HEK293 (cell line): ENCODE results near the gene PPP1CA.

Source experiments
- EGR2 ChIP-seq: fragments of 450-650 bp; formaldehyde crosslinking; IDR thresholded peaks from 2 replicates; pipeline ENCODE4 v1.5.1; 2016; ENCODE audit warnings: low read depth, missing biosample characterization, missing genetic modification characterization
- GFI1B ChIP-seq: fragments of 450-650 bp; formaldehyde crosslinking; IDR thresholded peaks from 2 replicates; pipeline ENCODE4 v1.5.1; 2016; ENCODE audit warnings: missing biosample characterization, missing genetic modification characterization
- GLIS1 ChIP-seq: fragments of 450-650 bp; formaldehyde crosslinking; IDR thresholded peaks from 2 replicates; pipeline ENCODE4 v1.5.1; 2016; ENCODE audit warnings: missing biosample characterization, missing genetic modification characterization
- SETDB1 ChIP-seq: IDR thresholded peaks from one replicate; pipeline ENCODE4 v1.6.1; 2017; ENCODE audit warnings: mild to moderate bottlenecking, low read length, moderate library complexity, mixed read lengths; ENCODE audit not compliant: insufficient read length
- SP3 ChIP-seq: fragments of 450-650 bp; formaldehyde crosslinking; IDR thresholded peaks from 2 replicates; pipeline ENCODE4 v1.5.1; 2016; ENCODE audit warnings: missing biosample characterization, missing genetic modification characterization
- WT1 ChIP-seq: fragments of 450-650 bp; formaldehyde crosslinking; IDR thresholded peaks from 2 replicates; pipeline ENCODE4 v1.5.1; 2016; ENCODE audit warnings: missing biosample characterization, missing genetic modification characterization
- ZBTB48 ChIP-seq: fragments of 450-650 bp; formaldehyde crosslinking; IDR thresholded peaks from 2 replicates; pipeline ENCODE4 v1.5.1; 2016; ENCODE audit warnings: missing biosample characterization, missing genetic modification characterization
- ZBTB8A ChIP-seq: fragments of 450-650 bp; formaldehyde crosslinking; IDR thresholded peaks from 2 replicates; pipeline ENCODE4 v1.5.1; 2016; ENCODE audit warnings: missing biosample characterization, missing genetic modification characterization
- ZNF114 ChIP-seq: fragments of 450-650 bp; formaldehyde crosslinking; IDR thresholded peaks from 2 replicates; pipeline ENCODE4 v1.5.0; 2017; ENCODE audit warnings: missing biosample characterization, missing genetic modification characterization
- ZNF121 ChIP-seq: fragments of 450-650 bp; formaldehyde crosslinking; IDR thresholded peaks from 2 replicates; pipeline ENCODE4 v1.5.1; 2016; ENCODE audit warnings: missing biosample characterization, missing genetic modification characterization
- ZNF202 ChIP-seq: fragments of 450-650 bp; formaldehyde crosslinking; IDR thresholded peaks from 2 replicates; pipeline ENCODE4 v1.5.1; 2016; ENCODE audit warnings: missing biosample characterization, missing genetic modification characterization, borderline replicate concordance
- ZNF23 ChIP-seq: fragments of 450-650 bp; formaldehyde crosslinking; IDR thresholded peaks from 2 replicates; pipeline ENCODE4 v1.5.1; 2016; ENCODE audit warnings: missing biosample characterization, missing genetic modification characterization, borderline replicate concordance
- ZNF423 ChIP-seq: fragments of 450-650 bp; formaldehyde crosslinking; IDR thresholded peaks from 2 replicates; pipeline ENCODE4 v1.5.1; 2016; ENCODE audit warnings: missing biosample characterization, missing genetic modification characterization
- ZNF521 ChIP-seq: fragments of 450-650 bp; formaldehyde crosslinking; IDR thresholded peaks from 2 replicates; pipeline ENCODE4 v1.5.1; 2017; ENCODE audit warnings: missing biosample characterization, mild to moderate bottlenecking, missing genetic modification characterization
- ZNF558 ChIP-seq: fragments of 450-650 bp; formaldehyde crosslinking; IDR thresholded peaks from 2 replicates; pipeline ENCODE4 v1.5.1; 2016; ENCODE audit warnings: missing biosample characterization, missing genetic modification characterization
- ZNF621 ChIP-seq: fragments of 450-650 bp; formaldehyde crosslinking; IDR thresholded peaks from 2 replicates; pipeline ENCODE4 v1.5.1; 2017; ENCODE audit warnings: missing biosample characterization, missing genetic modification characterization
- ZNF624 ChIP-seq: fragments of 450-650 bp; formaldehyde crosslinking; IDR thresholded peaks from 2 replicates; pipeline ENCODE4 v1.5.1; 2017; ENCODE audit warnings: missing biosample characterization, missing genetic modification characterization
- ZNF629 ChIP-seq: fragments of 450-650 bp; formaldehyde crosslinking; IDR thresholded peaks from 2 replicates; pipeline ENCODE4 v1.5.1; 2017; ENCODE audit warnings: missing biosample characterization, missing genetic modification characterization
- ZNF76 ChIP-seq: fragments of 450-650 bp; formaldehyde crosslinking; IDR thresholded peaks from 2 replicates; pipeline ENCODE4; 2016; ENCODE audit warnings: low read depth, missing biosample characterization, missing genetic modification characterization, borderline replicate concordance
- ZNF777 ChIP-seq: fragments of 450-650 bp; formaldehyde crosslinking; IDR thresholded peaks from 2 replicates; pipeline ENCODE4 v1.5.1; 2017; ENCODE audit warnings: missing biosample characterization, missing genetic modification characterization, borderline replicate concordance
- ZNF830 ChIP-seq: fragments of 450-650 bp; IDR thresholded peaks from 2 replicates; pipeline ENCODE4 v1.5.0; 2018; ENCODE audit warnings: missing biosample characterization, missing genetic modification characterization, low read depth, mild to moderate bottlenecking, moderate library complexity
- TF ChIP-seq, protein P1 (sequence below): fragments of 450-650 bp; formaldehyde crosslinking; IDR thresholded peaks from 2 replicates; pipeline ENCODE4 v1.5.1; 2016; ENCODE audit warnings: missing biosample characterization, missing genetic modification characterization
- TF ChIP-seq, protein P2 (sequence below): fragments of 450-650 bp; formaldehyde crosslinking; optimal IDR thresholded peaks from 2 replicates; pipeline ENCODE3; 2016; ENCODE audit warnings: missing biosample characterization, mild to moderate bottlenecking, missing genetic modification characterization
- TF ChIP-seq, protein P3 (sequence below): fragments of 450-650 bp; formaldehyde crosslinking; IDR thresholded peaks from 2 replicates; pipeline ENCODE4 v1.5.1; 2016; ENCODE audit warnings: missing biosample characterization, missing genetic modification characterization
- TF ChIP-seq, protein P4 (sequence below): fragments of 450-650 bp; formaldehyde crosslinking; IDR thresholded peaks from 2 replicates; pipeline ENCODE4 v1.5.1; 2016; ENCODE audit warnings: missing biosample characterization, missing genetic modification characterization
- TF ChIP-seq, protein P5 (sequence below): fragments of 450-650 bp; formaldehyde crosslinking; IDR thresholded peaks from 2 replicates; pipeline ENCODE4 v1.5.1; 2016; ENCODE audit warnings: missing biosample characterization, missing genetic modification characterization
- TF ChIP-seq, protein P6 (sequence below): sonication (generic); formaldehyde crosslinking; IDR thresholded peaks from 2 replicates; pipeline ENCODE4 v1.8.1; 2022; ENCODE audit warnings: mild to moderate bottlenecking, moderate library complexity, missing genetic modification reagents
- TF ChIP-seq, protein P7 (sequence below): IDR thresholded peaks from 2 replicates; pipeline ENCODE4 v1.6.1; 2011; ENCODE audit warnings: mild to moderate bottlenecking, low read depth, low read length, borderline replicate concordance

The PPP1CA gene

DNA sequence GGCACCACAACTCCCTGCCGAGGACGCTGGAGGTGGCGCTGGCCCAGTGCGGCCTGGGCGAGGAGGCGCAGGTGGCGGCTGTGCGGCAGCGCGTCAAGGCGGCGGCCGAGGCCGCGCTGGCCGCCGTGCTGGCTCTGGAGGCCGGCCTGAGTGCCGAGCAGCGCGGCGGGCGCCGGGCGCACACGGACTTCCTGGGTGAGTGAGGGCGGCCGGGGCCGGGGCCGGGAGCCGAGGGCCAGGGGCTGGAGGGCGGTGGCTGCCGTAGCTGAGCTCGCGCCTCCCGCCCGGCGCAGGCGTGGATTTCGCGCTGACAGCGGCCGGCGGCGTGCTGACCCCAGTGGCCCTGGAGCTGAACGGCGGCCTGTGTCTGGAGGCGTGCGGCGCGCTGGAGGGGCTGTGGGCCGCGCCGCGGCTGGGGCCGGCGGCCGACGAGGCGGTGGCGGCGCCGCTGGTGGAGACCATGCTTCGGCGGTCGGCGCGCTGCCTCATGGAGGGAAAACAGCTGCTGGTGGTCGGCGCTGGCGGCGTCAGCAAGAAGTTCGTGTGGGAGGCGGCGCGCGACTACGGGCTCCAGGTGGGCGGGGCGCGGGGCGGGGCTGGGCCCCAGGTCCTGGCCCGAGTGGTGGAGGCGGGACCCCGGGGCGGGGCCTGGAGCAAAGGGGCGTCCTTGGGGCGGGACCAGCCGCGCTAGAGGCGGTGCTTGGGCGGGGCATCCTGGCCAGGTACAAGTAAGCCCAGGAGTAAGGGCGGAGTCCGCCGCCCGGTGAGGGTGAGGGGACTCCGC, 19.2 kb upstream of the PPP1CA start (continued):
- TF ChIP-seq GLIS1 (tag by site-specific recombination) (peak; percentile 42), EGR2 (tag by site-specific recombination) (0 out of 2 replicates have a peak, but pooled peaks have one; percentile 29), ZNF23 (tag by site-specific recombination) (no peak), ZNF423 (tag by site-specific recombination) (no peak), ZNF114 (no peak), SP3 (tag by site-specific recombination) (peak; percentile 95), GFI1B (tag by site-specific recombination) (no peak), ZNF629 (no peak), ZNF202 (tag by site-specific recombination) (no peak), ZBTB48 (no peak), ZNF558 (tag by site-specific recombination) (no peak), ZNF830 (tag by site-specific recombination) (no peak), SETDB1 (no peak), ZBTB8A (tag by site-specific recombination) (no peak), ZNF521 (tag by site-specific recombination) (no peak), ZNF76 (no peak), ZNF624 (tag by site-specific recombination) (no peak), ZNF121 (tag by site-specific recombination) (peak; percentile 83), ZNF621 (tag by site-specific recombination) (no peak), WT1 (no peak), ZNF777 (tag by site-specific recombination) (no peak)
- TF ChIP-seq, protein P1, sequence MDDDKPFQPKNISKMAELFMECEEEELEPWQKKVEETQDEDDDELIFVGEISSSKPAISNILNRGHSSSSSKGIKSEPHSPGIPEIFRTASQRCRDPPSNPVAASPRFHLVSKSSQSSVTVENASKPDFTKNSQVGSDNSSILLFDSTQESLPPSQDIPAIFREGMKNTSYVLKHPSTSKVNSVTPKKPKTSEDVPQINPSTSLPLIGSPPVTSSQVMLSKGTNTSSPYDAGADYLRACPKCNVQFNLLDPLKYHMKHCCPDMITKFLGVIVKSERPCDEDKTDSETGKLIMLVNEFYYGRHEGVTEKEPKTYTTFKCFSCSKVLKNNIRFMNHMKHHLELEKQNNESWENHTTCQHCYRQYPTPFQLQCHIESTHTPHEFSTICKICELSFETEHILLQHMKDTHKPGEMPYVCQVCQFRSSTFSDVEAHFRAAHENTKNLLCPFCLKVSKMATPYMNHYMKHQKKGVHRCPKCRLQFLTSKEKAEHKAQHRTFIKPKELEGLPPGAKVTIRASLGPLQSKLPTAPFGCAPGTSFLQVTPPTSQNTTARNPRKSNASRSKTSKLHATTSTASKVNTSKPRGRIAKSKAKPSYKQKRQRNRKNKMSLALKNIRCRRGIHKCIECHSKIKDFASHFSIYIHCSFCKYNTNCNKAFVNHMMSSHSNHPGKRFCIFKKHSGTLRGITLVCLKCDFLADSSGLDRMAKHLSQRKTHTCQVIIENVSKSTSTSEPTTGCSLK (tag by site-specific recombination), result no peak
- TF ChIP-seq, protein P2, sequence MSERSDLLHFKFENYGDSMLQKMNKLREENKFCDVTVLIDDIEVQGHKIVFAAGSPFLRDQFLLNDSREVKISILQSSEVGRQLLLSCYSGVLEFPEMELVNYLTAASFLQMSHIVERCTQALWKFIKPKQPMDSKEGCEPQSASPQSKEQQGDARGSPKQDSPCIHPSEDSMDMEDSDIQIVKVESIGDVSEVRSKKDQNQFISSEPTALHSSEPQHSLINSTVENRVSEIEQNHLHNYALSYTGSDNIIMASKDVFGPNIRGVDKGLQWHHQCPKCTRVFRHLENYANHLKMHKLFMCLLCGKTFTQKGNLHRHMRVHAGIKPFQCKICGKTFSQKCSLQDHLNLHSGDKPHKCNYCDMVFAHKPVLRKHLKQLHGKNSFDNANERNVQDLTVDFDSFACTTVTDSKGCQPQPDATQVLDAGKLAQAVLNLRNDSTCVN (tag by site-specific recombination), result peak; percentile 36
- TF ChIP-seq, protein P3, sequence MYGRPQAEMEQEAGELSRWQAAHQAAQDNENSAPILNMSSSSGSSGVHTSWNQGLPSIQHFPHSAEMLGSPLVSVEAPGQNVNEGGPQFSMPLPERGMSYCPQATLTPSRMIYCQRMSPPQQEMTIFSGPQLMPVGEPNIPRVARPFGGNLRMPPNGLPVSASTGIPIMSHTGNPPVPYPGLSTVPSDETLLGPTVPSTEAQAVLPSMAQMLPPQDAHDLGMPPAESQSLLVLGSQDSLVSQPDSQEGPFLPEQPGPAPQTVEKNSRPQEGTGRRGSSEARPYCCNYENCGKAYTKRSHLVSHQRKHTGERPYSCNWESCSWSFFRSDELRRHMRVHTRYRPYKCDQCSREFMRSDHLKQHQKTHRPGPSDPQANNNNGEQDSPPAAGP (tag by site-specific recombination), result no peak
- TF ChIP-seq, protein P4, sequence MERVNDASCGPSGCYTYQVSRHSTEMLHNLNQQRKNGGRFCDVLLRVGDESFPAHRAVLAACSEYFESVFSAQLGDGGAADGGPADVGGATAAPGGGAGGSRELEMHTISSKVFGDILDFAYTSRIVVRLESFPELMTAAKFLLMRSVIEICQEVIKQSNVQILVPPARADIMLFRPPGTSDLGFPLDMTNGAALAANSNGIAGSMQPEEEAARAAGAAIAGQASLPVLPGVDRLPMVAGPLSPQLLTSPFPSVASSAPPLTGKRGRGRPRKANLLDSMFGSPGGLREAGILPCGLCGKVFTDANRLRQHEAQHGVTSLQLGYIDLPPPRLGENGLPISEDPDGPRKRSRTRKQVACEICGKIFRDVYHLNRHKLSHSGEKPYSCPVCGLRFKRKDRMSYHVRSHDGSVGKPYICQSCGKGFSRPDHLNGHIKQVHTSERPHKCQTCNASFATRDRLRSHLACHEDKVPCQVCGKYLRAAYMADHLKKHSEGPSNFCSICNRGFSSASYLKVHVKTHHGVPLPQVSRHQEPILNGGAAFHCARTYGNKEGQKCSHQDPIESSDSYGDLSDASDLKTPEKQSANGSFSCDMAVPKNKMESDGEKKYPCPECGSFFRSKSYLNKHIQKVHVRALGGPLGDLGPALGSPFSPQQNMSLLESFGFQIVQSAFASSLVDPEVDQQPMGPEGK (tag by site-specific recombination), result 0 out of 2 replicates have a peak, but pooled peaks have one; percentile 22
- TF ChIP-seq, protein P5, sequence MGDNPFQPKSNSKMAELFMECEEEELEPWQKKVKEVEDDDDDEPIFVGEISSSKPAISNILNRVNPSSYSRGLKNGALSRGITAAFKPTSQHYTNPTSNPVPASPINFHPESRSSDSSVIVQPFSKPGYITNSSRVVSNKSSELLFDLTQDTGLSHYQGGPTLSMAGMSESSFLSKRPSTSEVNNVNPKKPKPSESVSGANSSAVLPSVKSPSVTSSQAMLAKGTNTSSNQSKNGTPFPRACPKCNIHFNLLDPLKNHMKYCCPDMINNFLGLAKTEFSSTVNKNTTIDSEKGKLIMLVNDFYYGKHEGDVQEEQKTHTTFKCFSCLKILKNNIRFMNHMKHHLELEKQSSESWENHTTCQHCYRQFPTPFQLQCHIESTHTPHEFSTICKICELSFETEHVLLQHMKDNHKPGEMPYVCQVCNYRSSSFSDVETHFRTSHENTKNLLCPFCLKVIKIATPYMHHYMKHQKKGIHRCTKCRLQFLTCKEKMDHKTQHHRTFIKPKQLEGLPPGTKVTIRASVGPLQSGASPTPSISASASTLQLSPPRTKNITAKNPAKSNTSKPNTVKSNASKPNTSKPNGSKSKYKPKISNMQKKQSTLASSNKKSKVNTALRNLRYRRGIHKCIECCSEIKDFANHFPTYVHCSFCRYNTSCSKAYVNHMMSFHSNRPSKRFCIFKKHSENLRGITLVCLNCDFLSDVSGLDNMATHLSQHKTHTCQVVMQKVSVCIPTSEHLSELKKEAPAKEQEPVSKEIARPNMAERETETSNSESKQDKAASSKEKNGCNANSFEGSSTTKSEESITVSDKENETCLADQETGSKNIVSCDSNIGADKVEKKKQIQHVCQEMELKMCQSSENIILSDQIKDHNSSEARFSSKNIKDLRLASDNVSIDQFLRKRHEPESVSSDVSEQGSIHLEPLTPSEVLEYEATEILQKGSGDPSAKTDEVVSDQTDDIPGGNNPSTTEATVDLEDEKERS (tag by site-specific recombination), result no peak
- TF ChIP-seq, protein P6, sequence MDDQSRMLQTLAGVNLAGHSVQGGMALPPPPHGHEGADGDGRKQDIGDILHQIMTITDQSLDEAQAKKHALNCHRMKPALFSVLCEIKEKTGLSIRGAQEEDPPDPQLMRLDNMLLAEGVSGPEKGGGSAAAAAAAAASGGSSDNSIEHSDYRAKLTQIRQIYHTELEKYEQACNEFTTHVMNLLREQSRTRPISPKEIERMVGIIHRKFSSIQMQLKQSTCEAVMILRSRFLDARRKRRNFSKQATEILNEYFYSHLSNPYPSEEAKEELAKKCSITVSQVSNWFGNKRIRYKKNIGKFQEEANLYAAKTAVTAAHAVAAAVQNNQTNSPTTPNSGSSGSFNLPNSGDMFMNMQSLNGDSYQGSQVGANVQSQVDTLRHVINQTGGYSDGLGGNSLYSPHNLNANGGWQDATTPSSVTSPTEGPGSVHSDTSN (CRISPR knock-in tag), result 0 out of 2 replicates have a peak, but pooled peaks have one; percentile 28
- TF ChIP-seq, protein P7, sequence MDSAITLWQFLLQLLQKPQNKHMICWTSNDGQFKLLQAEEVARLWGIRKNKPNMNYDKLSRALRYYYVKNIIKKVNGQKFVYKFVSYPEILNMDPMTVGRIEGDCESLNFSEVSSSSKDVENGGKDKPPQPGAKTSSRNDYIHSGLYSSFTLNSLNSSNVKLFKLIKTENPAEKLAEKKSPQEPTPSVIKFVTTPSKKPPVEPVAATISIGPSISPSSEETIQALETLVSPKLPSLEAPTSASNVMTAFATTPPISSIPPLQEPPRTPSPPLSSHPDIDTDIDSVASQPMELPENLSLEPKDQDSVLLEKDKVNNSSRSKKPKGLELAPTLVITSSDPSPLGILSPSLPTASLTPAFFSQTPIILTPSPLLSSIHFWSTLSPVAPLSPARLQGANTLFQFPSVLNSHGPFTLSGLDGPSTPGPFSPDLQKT, result no peak
